IMR-90 (cell line): ENCODE data around the gene VSNL1.

Experiments
- MXI1 ChIP-seq: IDR thresholded peaks from 2 replicates; pipeline ENCODE4 v1.6.1; 2012; ENCODE audit warnings: low read depth, mild to moderate bottlenecking, low read length, moderate library complexity, borderline replicate concordance
- NFE2L2 ChIP-seq: fragments of 150-350 bp; IDR thresholded peaks from 2 replicates; pipeline ENCODE4 v1.6.1; 2016; ENCODE audit warnings: low read depth, mild to moderate bottlenecking, low read length
- POLR2A ChIP-seq: IDR thresholded peaks from 2 replicates; pipeline ENCODE4 v1.6.1; 2012; ENCODE audit warnings: mild to moderate bottlenecking, low read depth, low read length
- RFX5 ChIP-seq: IDR thresholded peaks from 2 replicates; pipeline ENCODE4 v1.8.0; 2012; ENCODE audit warnings: low read depth, mild to moderate bottlenecking, low read length, moderate library complexity
- TF ChIP-seq, protein P1 (sequence below): fragments of 150-350 bp; IDR thresholded peaks from 2 replicates; pipeline ENCODE4 v1.6.1; 2017; ENCODE audit warnings: mild to moderate bottlenecking, antibody characterized with exemption, low read length, low read depth
- TF ChIP-seq, protein P2 (sequence below): conservative IDR thresholded peaks from 2 replicates; pipeline ENCODE4 v1.5.1; 2012; ENCODE audit warnings: mild to moderate bottlenecking, low read depth, low read length, improper control_type of control experiment

DNA sequence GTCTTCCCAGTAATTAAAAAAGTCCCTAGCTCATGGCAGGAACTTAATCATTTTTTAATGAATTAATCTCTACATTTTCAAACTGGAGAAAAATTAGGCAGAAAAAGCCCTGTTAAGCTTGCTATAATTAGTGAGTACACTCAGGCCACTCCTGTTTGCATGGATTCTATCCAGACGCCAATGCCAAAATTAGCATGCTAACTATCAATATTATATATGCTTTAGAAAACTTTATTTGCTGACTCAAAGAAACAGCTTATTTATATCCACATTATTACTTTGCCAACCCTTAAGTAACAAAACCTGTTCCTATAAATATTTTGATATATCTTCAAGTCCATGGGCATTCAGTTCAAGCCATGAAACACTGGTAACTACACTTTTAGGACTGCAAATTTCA, 122.2 kb downstream of the VSNL1 start:
- TF ChIP-seq NFE2L2, result no peak
- no peak for TF ChIP-seq POLR2A
- no peak for TF ChIP-seq RFX5
- TF ChIP-seq, protein P1, sequence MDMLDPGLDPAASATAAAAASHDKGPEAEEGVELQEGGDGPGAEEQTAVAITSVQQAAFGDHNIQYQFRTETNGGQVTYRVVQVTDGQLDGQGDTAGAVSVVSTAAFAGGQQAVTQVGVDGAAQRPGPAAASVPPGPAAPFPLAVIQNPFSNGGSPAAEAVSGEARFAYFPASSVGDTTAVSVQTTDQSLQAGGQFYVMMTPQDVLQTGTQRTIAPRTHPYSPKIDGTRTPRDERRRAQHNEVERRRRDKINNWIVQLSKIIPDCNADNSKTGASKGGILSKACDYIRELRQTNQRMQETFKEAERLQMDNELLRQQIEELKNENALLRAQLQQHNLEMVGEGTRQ, result no peak
- TF ChIP-seq, protein P2, sequence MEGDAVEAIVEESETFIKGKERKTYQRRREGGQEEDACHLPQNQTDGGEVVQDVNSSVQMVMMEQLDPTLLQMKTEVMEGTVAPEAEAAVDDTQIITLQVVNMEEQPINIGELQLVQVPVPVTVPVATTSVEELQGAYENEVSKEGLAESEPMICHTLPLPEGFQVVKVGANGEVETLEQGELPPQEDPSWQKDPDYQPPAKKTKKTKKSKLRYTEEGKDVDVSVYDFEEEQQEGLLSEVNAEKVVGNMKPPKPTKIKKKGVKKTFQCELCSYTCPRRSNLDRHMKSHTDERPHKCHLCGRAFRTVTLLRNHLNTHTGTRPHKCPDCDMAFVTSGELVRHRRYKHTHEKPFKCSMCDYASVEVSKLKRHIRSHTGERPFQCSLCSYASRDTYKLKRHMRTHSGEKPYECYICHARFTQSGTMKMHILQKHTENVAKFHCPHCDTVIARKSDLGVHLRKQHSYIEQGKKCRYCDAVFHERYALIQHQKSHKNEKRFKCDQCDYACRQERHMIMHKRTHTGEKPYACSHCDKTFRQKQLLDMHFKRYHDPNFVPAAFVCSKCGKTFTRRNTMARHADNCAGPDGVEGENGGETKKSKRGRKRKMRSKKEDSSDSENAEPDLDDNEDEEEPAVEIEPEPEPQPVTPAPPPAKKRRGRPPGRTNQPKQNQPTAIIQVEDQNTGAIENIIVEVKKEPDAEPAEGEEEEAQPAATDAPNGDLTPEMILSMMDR, result no peak
- no peak for TF ChIP-seq MXI1
